ENCODE results near the gene UNC13B.
"Not testable (repeated sequence)": the region's sequence is repeated elsewhere in the genome, so short reads cannot be mapped to it uniquely, and the experiment has no call there.

The UNC13B gene

GRCh38 chr9:35374910-35375309 lies 213.1 kb downstream of the UNC13B start:
- no peak for DNase-seq (ENCODE audit: low read depth in 2 of 2)

DNA sequence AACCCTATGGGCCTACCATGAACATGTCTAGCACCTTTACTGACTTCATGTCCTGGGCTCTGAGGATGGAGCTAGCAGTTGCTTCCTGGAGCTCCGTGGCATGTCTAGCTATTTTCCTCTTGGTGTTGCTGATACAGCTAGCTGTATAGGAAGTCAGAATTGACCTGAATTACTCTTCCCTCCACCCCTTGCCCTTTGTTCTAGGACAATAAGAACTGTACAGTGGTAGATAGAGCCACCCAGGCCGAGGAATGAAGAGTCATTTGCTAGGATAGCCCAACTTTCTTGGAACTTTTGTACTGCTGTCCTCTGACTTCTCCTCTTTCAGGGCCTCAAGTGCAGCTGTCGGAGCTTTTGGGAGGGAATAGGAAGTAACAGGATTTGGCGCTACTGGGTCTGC lies 218.2 kb downstream of the UNC13B start:
- no peak for DNase-seq (ENCODE audit: low read depth in 2 of 2)

DNA sequence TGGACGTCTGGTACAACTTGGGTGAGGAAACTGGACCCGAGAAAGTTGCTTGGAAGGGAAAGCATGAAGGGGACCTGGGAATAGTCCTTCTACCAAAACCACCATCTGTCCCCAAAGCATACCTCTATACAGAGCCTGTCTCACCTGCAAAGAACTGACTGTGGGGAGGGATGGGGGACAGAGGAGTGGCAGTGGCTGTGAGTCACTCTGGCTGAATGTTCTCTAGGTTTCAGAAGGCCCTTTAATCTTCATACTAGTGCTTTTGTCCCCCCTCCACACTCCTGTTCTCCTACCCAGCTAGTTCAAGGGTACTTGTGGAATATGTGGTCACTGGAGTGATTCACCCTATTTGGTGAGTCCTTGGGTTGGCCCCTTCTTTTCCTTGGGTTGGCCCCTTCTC lies 218.8 kb downstream of the UNC13B start:
- no peak for DNase-seq (ENCODE audit: low read depth in 2 of 2)

GRCh38 chr9:35385042-35385441 lies 223.2 kb downstream of the UNC13B start:
- DNase-seq (ENCODE audit: low read depth in 2 of 2): no peak

DNA sequence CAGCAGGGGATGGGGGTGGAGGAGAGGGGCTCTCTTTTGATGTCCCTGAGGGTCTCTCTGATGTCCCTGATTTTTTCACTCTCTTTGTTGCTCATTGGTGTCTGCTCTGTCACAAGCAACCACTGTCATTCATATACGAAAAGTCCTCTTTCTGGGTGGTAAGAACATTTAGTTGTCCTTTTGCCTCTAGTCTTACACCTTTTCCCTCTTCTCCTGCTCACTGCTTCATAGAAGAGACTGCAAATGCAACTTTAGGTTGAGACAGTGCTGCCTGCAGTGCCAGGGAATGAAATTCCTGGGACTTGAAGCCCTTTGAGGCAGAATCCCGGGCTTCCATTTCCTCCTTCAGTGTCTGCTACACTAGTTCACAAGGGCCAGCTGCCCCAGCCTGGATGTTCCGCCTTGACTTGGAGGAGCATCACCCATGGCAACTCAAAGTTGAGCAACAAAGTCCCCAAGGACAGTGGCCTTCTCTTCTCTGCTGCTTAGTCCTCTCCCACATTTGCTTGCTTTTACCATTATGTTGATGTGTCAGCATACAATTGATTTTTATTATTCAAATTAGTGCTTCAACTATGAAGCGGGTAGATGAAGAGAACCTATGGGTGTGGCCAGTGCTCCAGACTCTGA lies 233.4 kb downstream of the UNC13B start:
- DNase-seq (ENCODE audit: low read depth in 2 of 2): no peak

DNA sequence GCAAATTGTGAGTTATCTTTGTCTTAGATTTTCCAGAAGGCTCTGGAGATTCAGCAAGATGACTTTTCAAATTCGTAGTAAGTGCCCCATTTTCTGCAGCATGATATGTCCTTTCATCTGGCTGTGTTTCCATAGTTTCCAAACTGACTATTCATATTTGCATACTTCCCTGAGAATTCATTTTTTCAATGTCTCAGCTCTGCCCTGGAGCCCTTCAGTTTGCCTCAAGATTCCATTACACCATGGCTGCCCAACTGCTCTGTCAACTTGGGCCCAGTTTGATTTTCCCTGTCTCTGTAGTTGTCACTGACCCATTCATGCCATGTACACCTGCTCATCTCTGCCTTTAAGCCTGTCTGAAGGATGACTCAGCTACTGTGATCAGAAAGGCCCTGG lies 233.9 kb downstream of the UNC13B start:
- no peak for DNase-seq (ENCODE audit: low read depth in 2 of 2)

DNA sequence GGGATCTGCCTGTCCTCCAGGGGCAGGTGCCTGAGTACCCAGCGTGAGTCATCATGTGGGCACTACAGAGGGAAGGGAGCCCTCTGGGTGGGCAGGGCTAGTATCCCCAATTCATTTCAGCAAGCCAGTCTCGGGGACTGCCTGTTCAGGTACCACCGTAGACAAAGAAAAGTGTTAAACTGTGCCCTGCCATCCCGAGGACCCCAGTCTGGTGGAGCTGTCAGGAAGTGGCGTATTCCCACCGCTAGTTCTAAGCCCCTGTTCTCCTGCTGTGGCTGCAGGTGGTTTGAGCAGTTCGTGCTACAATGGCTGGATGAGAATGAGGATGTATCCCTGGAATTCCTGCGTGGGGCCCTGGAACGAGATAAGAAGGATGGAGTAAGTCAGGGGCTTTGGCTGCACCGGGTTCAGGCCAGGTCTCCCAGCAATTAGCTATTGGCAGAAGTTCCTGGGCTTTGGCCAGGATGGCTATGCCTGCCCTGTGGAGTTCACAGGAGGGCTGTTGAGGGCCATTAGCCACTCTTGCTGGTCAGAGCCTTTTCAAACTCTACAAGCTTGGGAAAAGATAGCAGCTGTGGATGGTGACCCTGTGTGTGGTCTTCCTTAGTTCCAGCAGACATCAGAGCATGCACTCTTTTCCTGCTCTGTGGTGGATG lies 234.9 kb downstream of the UNC13B start:
- DNase-seq (ENCODE audit: low read depth in 2 of 2): no peak

DNA sequence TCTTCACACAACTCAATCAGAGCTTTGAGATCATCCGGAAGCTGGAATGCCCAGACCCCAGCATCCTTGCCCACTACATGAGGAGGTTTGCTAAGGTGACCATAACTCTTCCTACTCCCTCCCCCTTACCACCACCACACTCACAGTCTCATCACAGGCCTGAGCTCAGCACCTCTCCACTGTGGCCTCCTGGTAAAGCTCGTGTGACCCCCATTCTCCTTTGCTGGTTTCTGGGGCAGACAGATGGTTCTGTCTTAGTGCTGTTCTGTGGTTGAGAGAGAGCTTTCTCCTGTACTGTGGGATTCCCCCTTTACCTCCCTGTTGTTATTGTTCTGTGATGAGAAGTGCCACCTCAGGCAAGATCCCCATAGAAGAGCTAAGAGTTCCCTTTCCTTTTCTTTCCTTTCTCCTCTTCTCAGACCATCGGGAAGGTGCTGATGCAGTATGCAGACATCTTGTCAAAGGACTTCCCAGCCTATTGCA lies 235.4 kb downstream of the UNC13B start:
- no peak for DNase-seq (ENCODE audit: low read depth in 2 of 2)

DNA sequence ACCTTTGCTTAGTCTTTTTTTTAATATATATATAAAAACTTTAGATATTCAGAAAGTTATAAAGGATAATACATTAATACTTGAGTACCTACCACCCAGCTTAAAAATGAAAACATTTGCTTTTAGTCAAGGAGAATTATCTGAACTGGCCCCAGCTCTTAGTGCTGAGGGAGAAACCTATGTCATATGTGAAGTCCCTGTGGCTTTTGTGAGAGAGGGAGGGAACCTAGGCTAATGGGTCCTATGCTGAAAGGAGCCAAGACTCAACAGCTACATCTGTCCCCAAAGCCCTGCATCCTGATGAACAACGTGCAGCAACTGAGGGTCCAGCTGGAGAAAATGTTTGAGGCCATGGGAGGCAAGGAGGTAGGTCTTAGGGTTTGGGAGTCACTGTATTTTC lies 236.1 kb downstream of the UNC13B start:
- no peak for DNase-seq (ENCODE audit: low read depth in 2 of 2)

- no peak for DNase-seq (ENCODE audit: low read depth in 2 of 2)
Measured at GRCh38 chr9:35398651-35399335, 237.0 kb downstream of the UNC13B start.

GRCh38 chr9:35404865-35405264 lies 243.1 kb downstream of the UNC13B start:
- DNase-seq (ENCODE audit: low read depth in 2 of 2): no peak

GRCh38 chr9:35406183-35406959 lies 244.6 kb downstream of the UNC13B start:
- DNase-seq (ENCODE audit: low read depth in 2 of 2): peak in 1 of 2 experiments; percentile 26

DNA sequence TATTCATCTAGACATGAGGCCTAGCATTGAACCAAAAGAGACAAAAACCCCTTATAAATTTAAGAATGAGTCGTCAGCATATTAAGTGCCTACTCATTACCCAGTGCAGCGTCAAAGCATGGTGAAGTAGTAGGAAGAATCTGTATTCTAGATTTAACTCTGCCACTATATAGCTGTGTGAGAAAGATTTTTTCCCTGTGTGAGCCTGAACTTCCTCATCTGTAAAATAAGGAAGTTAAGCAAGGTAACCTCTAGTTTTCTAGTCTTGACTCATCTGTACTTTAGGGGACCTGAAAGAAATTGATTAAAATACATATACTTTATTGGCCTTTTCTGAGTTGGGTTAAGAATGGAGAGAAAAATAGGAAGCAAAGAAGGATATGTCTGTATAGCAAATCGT lies 246.0 kb downstream of the UNC13B start:
- no peak for DNase-seq (ENCODE audit: low read depth in 2 of 2)

- not testable (repeated sequence) for DNase-seq (ENCODE audit: low read depth in 2 of 2)
Measured at GRCh38 chr9:35409434-35409833, 247.6 kb downstream of the UNC13B start.

- no peak for DNase-seq (ENCODE audit: low read depth in 2 of 2)
Measured at GRCh38 chr9:35414889-35415288, 253.1 kb downstream of the UNC13B start.

DNA sequence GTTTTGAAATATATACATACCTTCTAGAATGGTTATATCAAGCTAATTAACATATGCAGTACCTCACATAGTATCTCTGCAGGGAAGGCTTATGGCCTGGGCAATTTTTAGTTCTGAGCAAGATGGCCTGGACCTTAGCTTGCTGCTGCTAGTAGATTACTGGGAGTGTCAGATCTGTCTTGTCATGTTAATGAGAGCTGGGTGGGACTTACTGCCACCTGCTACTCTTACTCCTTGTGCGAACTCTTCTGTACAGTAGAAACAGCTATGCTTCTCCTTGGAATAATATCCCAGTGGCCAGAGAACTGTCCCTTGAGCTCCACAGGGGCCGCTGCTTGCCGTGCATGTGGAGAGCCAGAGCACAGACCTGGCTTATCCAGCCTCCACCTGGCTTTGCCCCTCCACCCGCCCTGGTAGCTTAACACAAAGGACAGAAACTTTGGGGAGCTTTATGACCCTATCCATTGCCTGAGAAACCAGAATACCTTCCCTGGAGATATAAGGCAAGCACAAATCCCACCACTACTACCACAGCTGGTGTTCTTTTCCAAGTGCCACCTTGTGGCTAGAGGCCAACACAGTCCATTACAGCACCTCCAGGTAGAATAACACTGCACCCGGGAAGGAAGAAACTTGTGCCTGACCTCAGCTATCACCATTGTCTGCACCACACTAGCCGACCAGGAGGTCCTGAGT lies 253.7 kb downstream of the UNC13B start:
- no peak for DNase-seq (ENCODE audit: low read depth in 2 of 2)

DNA sequence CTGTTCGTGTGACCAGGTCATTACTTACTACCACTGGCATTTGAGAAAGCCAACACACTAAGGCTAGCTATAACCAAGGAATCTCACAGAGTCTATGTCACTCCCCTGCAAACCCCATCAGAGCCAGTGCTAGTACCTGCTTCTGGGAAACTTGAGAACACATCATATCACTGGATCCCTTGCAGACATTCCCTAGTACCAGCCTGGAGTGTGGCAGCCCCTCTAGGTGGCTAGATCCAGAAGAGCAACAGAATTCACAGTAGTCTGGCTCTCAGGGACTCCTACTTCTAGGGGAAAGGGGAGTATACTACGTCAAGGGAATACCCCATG lies 254.3 kb downstream of the UNC13B start:
- no peak for DNase-seq (ENCODE audit: low read depth in 2 of 2)

DNA sequence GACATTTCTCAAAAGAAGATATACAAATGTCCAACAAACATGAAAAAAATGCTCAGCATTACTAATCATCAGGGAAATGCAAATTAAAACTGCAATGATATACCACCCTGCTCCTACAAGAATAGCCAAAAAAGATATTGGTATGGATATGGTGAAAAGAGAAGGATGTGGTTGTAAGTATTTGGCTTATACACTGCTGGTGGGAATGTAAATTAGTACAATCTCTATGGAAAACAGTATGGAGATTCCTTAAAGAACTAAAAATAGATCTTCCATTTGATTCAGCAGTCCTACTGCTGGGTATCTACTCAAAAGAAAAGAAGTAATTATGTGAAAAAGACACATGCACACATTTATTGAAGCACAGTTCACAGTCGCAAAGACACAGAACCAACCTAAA lies 260.5 kb downstream of the UNC13B start:
- no peak for DNase-seq (ENCODE audit: low read depth in 2 of 2)

GRCh38 chr9:35422753-35423152 lies 260.9 kb downstream of the UNC13B start:
- DNase-seq (ENCODE audit: low read depth in 2 of 2): no peak

- DNase-seq (ENCODE audit: low read depth in 2 of 2): no peak
Measured at GRCh38 chr9:35423499-35423898, 261.7 kb downstream of the UNC13B start.

All from stimulated activated CD4-positive, alpha-beta T cell treated with anti-CD3 and anti-CD28 coated beads, Interleukin-12 subunit alpha, Interleukin-12 subunit beta, amount 100 ng/mL, for 24 hours (primary cell).